WTC11 (cell line): ENCODE data around the gene C3orf49. TPM values are rescaled to one million over a fixed set of nuclear protein-coding genes. Genes with fewer than 3 reads are reported as not detected.

Experiments used
- ATAC-seq: fragments of 200-7000 bp; cut with Tn5 transposase; 2 replicates; pipeline ENCODE4 v1.10.0; 2021; ENCODE audit warnings: mild to moderate bottlenecking, moderate library complexity
- CTCF ChIA-PET: fragments of 300-600 bp; sonication (Branson Sonifier 250); formaldehyde crosslinking; loops from one replicate; lab custom pipeline; 2021; ENCODE audit warnings: antibody characterized with exemption; lab: Charles Lee
- POLR2A ChIA-PET: fragments of 350-600 bp; sonication (Branson Sonifier 250); formaldehyde crosslinking; loops from one replicate; lab custom pipeline; 2021; ENCODE audit warnings: antibody characterized with exemption; lab: Charles Lee
- DNase-seq: peaks from one replicate; pipeline ENCODE4 v3.0.0; 2021; ENCODE audit warnings: low spot score
- H3K27ac Mint-ChIP-seq: 2 replicates; pipeline ENCODE4 v1.8.0; 2021; ENCODE audit warnings: mixed read lengths
- H3K27me3 Mint-ChIP-seq: 2 replicates; pipeline ENCODE4 v1.8.0; 2021; ENCODE audit warnings: low read depth, mild to moderate bottlenecking, moderate library complexity, mixed read lengths
- H3K36me3 Mint-ChIP-seq: 2 replicates; pipeline ENCODE4 v1.8.0; 2021; ENCODE audit warnings: mixed read lengths
- H3K4me1 Mint-ChIP-seq: 2 replicates; pipeline ENCODE4 v1.8.0; 2022; ENCODE audit warnings: mixed read lengths
- H3K4me3 Mint-ChIP-seq: 2 replicates; pipeline ENCODE4 v1.8.0; 2021; ENCODE audit warnings: mild to moderate bottlenecking, moderate library complexity, mixed read lengths
- H3K9me3 Mint-ChIP-seq: 2 replicates; pipeline ENCODE4 v1.8.0; 2021; ENCODE audit warnings: mixed read lengths
- ATF2 ChIP-seq: sonication (generic); formaldehyde crosslinking; IDR thresholded peaks from 2 replicates; pipeline ENCODE4 v1.8.1; 2022; ENCODE audit warnings: low read depth, missing genetic modification reagents, borderline replicate concordance
- CTCF ChIP-seq: fragments of 200-600 bp; IDR thresholded peaks from 2 replicates; pipeline ENCODE4 v1.8.0; 2022; ENCODE audit warnings: antibody characterized with exemption
- ESRRA ChIP-seq: sonication (generic); formaldehyde crosslinking; IDR thresholded peaks from 2 replicates; pipeline ENCODE4 v1.8.1; 2022; ENCODE audit warnings: mild to moderate bottlenecking, missing genetic modification reagents, borderline replicate concordance
- FOXP4 ChIP-seq: sonication (generic); formaldehyde crosslinking; IDR thresholded peaks from 2 replicates; pipeline ENCODE4 v1.8.0; 2022; ENCODE audit warnings: mild to moderate bottlenecking, missing genetic modification reagents
- GRHL2 ChIP-seq: fragments of 250-450 bp; sonication (Bioruptor Pico); IDR thresholded peaks from 2 replicates; pipeline ENCODE4 v1.8.0; 2022; ENCODE audit warnings: mild to moderate bottlenecking, moderate library complexity; ENCODE audit not compliant: insufficient replicate concordance, severe bottlenecking
- IRF1 ChIP-seq: sonication (generic); formaldehyde crosslinking; IDR thresholded peaks from 2 replicates; pipeline ENCODE4 v1.8.0; 2023; ENCODE audit warnings: missing genetic modification reagents
- MYBL2 ChIP-seq: sonication (generic); formaldehyde crosslinking; IDR thresholded peaks from 2 replicates; pipeline ENCODE4 v1.8.1; 2023; ENCODE audit warnings: mild to moderate bottlenecking, moderate library complexity, missing genetic modification reagents
- NR3C1 ChIP-seq: sonication (generic); formaldehyde crosslinking; conservative IDR thresholded peaks from 2 replicates; pipeline ENCODE4 v1.8.1; 2023; ENCODE audit warnings: low read depth, mild to moderate bottlenecking, missing genetic modification reagents
- RELA ChIP-seq: sonication (generic); formaldehyde crosslinking; IDR thresholded peaks from 2 replicates; pipeline ENCODE4 v1.8.1; 2022; ENCODE audit warnings: missing genetic modification reagents, mild to moderate bottlenecking, borderline replicate concordance
- RORB ChIP-seq: fragments of 250-450 bp; sonication (Bioruptor Pico); IDR thresholded peaks from 2 replicates; pipeline ENCODE4 v1.9.0; 2021; ENCODE audit warnings: mild to moderate bottlenecking
- ZNF263 ChIP-seq: sonication (generic); formaldehyde crosslinking; IDR thresholded peaks from 2 replicates; pipeline ENCODE4 v1.8.1; 2022; ENCODE audit warnings: low read depth, mild to moderate bottlenecking, moderate library complexity, missing genetic modification reagents
- ZNF416 ChIP-seq: fragments of 250-450 bp; sonication (Bioruptor Pico); IDR thresholded peaks from 2 replicates; pipeline ENCODE4 v1.9.0; 2021; ENCODE audit warnings: mild to moderate bottlenecking, inconsistent platforms
- total RNA-seq: library from RNA; stranded (reverse); gene quantifications from 3 replicates; pipeline ENCODE4 v1.2.3, GENCODE V29; 2021
- TF ChIP-seq, protein P1 (sequence below): sonication (generic); formaldehyde crosslinking; IDR thresholded peaks from 2 replicates; pipeline ENCODE4 v1.8.0; 2023; ENCODE audit warnings: mild to moderate bottlenecking, missing genetic modification reagents

The C3orf49 gene
- total RNA-seq, 1 experiment from 2014 or later, result not detected

- TF ChIP-seq, protein P1, sequence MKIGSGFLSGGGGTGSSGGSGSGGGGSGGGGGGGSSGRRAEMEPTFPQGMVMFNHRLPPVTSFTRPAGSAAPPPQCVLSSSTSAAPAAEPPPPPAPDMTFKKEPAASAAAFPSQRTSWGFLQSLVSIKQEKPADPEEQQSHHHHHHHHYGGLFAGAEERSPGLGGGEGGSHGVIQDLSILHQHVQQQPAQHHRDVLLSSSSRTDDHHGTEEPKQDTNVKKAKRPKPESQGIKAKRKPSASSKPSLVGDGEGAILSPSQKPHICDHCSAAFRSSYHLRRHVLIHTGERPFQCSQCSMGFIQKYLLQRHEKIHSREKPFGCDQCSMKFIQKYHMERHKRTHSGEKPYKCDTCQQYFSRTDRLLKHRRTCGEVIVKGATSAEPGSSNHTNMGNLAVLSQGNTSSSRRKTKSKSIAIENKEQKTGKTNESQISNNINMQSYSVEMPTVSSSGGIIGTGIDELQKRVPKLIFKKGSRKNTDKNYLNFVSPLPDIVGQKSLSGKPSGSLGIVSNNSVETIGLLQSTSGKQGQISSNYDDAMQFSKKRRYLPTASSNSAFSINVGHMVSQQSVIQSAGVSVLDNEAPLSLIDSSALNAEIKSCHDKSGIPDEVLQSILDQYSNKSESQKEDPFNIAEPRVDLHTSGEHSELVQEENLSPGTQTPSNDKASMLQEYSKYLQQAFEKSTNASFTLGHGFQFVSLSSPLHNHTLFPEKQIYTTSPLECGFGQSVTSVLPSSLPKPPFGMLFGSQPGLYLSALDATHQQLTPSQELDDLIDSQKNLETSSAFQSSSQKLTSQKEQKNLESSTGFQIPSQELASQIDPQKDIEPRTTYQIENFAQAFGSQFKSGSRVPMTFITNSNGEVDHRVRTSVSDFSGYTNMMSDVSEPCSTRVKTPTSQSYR (CRISPR knock-in tag), result no peak
- TF ChIP-seq FOXP4 (CRISPR knock-in tag) (no peak), GRHL2 (CRISPR knock-in tag) (no peak), RORB (CRISPR knock-in tag) (no peak)
- TF ChIP-seq, all 79 proteins: peak for 0
These were observed 4.9 kb upstream of the C3orf49 start (continued) for GRCh38 chr3:63814237-63814636.

DNA sequence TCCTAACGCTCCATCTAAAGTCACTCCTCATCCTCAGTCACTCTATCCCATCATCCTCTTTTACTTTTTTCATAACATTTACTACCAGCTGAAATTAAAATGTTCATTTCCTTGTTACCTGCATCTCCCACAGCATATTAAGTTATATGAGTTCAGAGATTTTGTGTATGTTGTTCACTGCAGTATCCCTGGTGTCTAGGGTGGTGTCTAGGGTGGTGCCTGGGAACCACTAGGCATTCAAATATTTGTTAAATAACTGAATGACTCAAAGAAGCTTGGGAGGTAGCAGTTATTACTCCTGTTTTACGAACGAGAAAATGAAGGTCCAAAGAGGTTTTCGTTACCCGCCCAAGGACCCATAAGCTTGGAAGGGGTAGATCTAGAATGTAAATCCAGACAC lies 1.9 kb upstream of the C3orf49 start:
- Mint-ChIP-seq H3K4me1 (peaks cover 16% of the 10 kb centered on the region), H3K27me3 (no peaks in the 10 kb centered on the region), H3K36me3 (no peaks in the 10 kb centered on the region), H3K27ac (no peak overlapping the region), H3K9me3 (no peaks in the 10 kb centered on the region), H3K4me3 (no peak overlapping the region)
- DNase-seq, result no peak
- TF ChIP-seq ESRRA (CRISPR knock-in tag), result no peak
- no peak for TF ChIP-seq ZNF263
- TF ChIP-seq ATF2 (CRISPR knock-in tag), result no peak
- TF ChIP-seq CTCF, result no peak
- no peak for TF ChIP-seq IRF1 (CRISPR knock-in tag)
- no peak for TF ChIP-seq ZNF416 (CRISPR knock-in tag)
- TF ChIP-seq MYBL2 (CRISPR knock-in tag), result no peak
- no peak for TF ChIP-seq NR3C1 (CRISPR knock-in tag)
- no peak for TF ChIP-seq RELA (CRISPR knock-in tag)
- TF ChIP-seq, protein P1 (CRISPR knock-in tag), result no peak
- TF ChIP-seq, all 79 proteins: peak for 0
- ChIA-PET CTCF (interaction anchor here (1.0 to 5.1 kb wide), 3 partner anchors 11 to 467 kb away, joined by 3 to 37 read pairs (median 4); no protein-coding TSS in a partner anchor), POLR2A (interaction anchor here (0.7 kb wide), 1 partner anchor 162 kb away, joined by 3 read pairs; no protein-coding TSS in a partner anchor)
- no peak for ATAC-seq
